HG02798 (cell line): ENCODE results near the gene KLRC2.
"Not testable (repeated sequence)": the region's sequence is repeated elsewhere in the genome, so short reads cannot be mapped to it uniquely, and the experiment has no call there.

Experiments used
- ATAC-seq: cut with Tn5 transposase; IDR thresholded peaks from one replicate; pipeline ENCODE4 v1.9.1; 2021; ENCODE audit warnings: mild to moderate bottlenecking; ENCODE audit not compliant: unreplicated experiment, poor library complexity

KLRC2 gene

DNA sequence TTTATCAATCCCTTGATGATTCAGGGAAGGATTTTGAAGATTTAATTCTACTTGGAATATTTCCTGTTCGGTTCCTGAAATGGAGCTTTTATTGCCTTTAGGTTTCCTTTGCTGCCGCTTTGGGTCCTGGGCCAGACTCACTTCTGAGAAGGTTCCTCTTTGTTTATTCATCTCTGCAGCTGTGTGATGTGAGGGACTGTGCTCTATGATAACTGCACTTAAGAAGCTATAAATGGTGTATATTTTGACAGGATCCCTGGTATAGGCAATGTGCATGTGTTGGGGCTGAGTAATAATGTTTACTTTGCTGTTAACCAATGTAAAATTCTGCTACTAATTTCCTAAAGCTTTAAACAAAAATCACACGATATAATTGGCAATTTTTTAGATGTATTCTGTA, at the start of gene KLRC2:
TSS of gene KLRC2 (minus strand) at position 195 of the 400 bp plus-strand sequence. CDS start at position 171, 24 bp downstream.
- not testable (repeated sequence) for ATAC-seq

DNA sequence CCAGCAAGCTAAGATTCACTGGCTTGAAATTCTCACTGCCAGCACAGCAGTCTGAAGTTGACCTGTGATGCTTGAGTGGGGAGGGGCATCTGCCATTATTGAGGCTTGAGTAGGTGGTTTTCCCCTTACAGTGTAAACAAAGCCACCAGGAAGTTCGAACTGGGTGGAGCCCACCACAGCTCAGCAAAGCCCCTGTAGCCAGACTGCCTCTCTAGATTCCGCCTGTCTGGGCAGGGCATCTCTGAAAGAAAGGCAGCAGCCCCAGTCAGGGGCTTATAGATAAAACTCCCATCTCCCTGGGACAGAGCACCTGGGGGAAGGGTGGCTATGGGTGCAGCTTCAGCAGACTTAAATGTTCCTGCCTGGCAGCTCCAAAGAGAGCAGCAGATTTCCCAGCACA, 46.1 kb upstream of the KLRC2 start:
- not testable (repeated sequence) for ATAC-seq

DNA sequence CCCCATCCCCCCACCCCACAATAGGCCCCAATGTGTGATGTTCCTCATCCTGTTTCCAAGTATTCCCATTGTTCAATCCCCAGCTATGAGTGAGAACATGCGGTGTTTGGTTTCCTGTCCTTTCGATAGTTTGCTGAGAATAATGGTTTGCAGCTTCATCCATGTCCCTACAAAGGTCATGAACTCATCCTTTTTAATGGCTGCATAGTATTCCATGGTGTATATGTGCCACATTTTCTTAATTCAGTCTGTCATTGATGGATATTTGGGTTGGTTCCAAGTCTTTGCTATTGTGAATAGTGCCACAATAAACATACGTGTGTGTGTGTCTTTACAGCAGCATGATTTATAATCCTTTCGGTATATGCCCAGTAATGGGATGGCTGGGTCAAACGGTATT, 37.0 kb upstream of the KLRC2 start:
- ATAC-seq = not testable (repeated sequence)

DNA sequence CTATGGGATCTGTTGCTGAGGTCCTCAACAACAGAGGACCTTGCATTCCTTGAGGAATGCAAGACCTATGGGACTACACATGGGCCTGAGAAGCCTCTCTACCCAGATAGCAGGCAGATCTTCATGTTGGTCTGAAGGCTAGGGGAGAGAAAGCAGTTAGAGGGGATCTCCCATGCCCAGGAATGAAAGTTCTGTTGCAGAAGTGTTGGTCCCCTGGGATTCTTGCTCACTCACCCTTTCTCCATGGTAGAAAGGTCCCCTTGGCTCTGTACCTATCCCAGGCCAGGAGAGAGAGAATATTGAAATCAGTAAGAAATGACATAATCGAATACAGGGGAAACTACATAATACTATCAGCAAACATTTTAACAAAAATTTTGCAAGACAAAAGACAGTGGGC, 33.9 kb upstream of the KLRC2 start:
- ATAC-seq = no peak

DNA sequence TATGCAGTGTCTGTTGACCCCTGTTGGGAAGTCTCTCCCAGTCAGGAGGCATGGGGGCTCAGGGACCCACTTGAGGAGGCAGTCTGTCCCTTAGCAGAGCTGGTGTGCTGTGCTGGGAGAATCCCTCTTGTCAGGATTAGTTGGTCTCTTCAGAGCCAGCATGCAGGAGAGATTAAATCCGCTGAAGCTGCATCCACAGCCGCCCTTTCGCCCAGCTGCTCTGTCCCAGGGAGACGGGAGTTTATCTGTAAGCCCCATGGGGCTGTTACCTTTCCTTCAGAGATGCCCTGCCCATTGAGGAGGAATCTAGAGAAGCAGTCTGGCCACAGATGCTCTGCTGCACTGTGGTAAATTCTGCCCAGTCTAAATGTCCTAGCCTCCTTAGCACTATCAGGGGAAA, 30.5 kb upstream of the KLRC2 start:
- no peak for ATAC-seq

DNA sequence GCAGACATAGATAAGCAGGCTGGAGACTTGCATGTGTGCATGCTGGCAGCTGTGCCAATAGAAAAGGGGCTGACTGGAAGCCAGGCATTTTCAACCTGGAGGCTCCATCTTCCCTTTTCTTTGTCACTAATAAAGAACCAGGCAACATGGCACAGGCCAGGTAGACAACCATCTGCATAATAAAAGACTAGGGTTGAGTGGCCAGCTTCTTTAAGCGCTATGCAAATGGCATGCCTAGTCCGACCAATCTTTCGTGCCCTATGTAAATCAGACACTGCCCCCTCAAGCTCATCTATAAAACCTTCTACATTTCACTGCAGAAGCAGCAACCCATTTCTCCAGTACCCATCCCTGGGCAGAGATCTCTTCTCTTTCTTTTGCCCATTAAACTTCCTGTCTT, 21.9 kb upstream of the KLRC2 start:
- ATAC-seq = no peak

DNA sequence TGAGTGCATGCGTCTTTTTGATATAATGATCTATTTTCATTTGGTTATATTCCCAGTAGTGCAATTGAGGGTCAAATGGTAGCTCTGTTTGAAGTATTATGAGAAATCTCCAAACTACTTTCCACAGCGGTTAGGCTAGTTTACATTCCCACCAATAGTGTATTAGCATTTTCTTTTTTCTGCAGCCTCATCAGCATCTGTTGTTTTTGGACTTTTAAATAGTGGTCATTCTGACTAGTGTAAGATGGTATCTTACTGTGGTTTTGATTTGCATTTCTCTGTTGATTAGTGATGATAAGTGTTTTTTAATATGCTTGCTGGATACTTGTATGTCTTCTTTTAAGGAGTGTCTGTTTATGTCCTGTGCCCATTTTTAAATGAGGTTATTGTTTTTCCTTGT, 21.0 kb upstream of the KLRC2 start:
- no peak for ATAC-seq

DNA sequence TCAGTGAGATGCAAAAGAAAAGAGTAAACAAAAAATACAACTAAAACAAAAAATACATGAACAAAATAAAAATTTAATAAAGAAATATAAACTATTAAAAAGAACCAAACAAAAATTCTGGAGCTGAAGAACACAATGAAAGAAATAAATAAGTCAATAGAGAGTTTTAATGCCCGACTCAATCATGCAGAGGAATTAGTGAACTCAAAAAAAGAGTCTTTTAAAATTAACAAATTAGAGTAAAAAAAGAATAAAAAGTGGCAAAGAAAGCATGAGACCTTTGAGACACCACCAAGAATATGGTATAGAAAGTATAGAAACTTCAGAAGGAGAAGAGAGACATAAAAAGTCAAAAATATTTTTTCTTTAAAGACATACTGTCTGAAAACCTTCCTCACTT, 20.0 kb upstream of the KLRC2 start:
- no peak for ATAC-seq

DNA sequence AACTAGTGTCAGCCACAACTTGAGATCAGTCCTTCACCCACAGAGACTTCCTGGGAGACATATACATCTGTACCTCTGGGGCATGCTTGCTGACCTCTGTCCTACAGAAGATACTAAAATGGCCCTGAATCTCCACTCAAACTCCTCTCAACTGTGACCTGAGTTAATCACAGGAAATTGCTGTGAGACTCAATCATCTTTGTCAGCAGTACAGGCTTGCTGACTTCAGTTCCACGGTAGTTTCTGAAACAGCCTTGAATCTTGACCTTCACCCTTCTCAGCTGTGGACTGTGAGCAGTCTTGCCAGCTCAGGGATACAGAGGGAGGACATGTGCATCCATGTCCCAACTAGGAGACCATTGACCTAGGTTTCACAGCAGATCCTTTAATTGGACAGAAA, 18.7 kb upstream of the KLRC2 start:
- no peak for ATAC-seq

DNA sequence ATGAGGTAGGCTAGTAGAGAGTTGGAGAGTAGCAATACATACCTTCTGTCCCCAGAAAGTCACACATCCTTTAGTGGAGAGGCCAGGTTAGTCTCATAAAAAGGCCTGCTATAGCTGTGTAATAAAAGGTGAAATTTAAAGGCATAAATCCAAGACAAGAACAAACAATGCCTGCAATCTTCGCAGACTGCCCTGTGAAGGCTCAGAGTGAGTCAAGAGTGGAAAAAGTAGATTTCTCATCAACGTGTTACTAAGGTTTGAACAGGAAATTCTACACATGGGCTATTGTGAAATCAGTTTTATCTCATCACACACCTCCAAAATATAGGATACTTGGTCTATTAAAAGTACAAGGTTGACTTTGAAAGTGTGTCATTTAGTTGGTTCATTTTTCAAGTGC, 17.3 kb upstream of the KLRC2 start, which contains the start of gene KLRC1:
TSS of gene KLRC1 (minus strand) at position 222 of the 400 bp plus-strand sequence. CDS start 2,221 bp downstream, outside the sequence.
- ATAC-seq = no peak

DNA sequence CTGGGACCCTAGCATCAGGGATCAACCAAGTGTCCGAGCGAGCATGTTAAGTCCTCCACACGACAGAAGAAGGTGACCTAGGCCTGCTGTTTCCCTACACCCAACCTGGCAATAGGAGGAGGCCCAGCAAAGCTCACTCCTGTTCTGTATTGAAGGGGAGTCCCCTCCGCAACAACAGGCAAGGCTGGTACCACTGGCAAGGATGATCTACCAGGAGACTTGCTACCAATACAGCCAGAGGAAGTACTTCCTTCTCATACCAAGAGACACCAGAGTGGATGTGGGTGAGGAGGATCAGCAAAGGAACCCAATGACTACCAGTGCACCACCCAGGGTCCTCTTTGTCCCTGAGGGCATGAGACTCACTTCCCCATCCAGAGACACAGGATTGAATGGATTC, 12.4 kb upstream of the KLRC2 start:
- ATAC-seq = no peak

DNA sequence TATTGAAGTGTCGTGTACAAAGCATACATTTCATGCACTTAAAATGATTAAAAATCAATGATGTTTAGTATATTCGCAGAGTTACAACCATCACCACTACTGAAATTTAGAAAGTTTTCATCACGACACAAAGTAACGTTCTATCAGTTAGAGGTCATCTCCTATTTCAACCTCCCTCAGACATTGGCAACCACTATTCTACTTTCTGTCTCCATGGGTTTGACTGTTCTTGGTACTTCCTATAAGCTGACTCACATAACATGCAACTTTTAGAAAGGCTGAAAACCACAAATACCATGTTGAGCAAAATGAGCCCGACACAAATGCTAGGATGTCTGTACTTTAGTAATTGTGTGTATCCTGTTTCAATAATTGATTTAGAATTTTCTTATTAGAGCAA, 10.2 kb upstream of the KLRC2 start:
- not testable (repeated sequence) for ATAC-seq

DNA sequence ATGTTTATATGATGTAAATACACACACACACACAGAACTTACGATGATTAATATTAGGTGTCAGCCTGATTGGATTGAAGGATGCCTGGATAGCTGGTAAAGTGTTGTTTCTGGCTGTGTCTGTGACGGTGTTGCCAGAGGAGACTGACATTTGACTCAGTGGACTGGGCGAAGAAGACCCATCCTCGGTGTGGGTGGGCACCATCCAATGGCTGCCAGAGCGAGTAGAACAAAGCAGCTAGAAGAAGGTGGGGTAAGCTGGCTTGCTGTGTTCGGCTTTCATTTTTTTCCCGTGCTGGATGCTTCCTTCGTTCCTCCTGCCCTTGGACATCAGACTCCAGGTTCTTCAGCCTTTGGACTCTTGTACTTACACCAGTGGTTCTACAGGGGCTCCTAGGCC, 5.3 kb upstream of the KLRC2 start:
- ATAC-seq = not testable (repeated sequence)

DNA sequence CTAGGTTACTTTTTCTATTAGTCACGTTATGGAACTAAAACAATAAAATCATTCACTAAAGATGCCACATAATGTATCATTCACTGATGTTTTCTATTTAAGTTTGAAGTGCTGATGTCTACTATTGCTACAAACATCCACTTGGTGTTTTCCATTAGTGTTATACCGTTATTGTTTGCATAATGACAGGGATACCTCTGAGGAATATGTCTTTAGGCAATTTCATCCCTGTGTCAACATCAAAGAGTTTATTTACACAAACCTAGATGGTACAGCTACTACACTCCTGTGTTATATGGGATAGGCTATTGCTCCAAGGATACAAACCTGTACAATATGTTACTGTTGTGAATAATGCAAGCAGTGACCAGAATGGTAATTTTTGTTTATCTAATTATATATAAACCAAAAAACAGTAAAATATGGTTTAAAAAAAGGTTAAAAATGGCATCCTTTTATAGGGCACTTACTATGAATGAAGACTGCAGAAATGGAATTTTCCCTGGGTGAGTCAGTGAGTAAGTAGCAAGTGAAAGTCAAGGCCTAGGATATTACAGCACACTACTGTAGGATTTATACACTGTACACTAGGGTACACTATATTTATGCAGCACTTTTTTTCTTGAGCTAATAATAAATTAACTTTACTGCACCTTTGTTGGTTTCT, 3.9 kb upstream of the KLRC2 start:
- ATAC-seq = not testable (repeated sequence)

DNA sequence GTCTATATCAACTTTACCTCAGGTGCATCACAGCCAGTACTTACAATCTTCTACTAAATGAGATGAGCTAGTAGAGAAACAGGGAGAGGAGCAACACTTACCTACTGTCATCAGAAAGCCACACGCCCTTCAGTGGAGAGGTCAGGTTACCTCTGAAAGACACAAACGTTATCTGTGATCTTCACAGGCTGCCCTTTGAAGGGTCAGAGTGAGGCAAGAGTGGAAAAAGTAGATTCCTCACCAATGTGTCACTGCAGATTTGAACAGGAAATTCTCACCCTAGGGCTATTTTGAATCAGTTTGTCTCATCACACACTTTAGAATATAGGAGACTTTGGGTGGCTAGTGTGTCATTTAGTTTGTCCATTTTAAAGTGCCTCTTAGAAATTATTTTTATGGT, 1.8 kb upstream of the KLRC2 start:
- not testable (repeated sequence) for ATAC-seq

DNA sequence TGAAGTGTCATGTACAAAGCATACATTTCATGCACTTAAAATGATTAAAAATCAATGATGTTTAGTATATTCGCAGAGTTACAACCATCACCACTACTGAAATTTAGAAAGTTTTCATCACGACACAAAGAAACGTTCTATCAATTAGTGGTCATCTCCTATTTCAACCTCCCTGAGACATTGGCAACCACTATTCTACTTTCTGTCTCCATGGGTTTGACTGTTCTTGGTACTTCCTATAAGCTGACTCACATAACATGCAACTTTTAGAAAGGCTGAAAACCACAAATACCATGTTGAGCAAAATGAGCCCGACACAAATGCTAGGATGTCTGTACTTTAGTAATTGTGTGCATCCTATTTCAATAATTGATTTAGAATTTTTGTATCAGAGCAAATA, 5.2 kb downstream of the KLRC2 start:
- ATAC-seq = not testable (repeated sequence)

DNA sequence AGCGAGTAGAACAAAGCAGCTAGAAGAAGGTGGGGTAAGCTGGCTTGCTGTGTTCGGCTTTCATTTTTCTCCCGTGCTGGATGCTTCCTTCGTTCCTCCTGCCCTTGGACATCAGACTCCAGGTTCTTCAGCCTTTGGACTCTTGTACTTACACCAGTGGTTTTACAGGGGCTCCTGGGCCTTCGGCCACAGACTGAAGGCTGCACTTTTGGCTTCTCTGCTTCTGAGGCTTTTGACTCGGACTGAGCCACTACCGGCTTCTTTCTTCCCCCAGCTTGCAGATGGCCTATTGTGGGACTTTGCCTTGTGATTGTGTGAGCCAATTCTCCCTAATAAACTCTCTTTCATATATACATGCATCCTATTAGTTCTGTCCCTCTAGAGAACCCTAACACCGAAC, 9.9 kb downstream of the KLRC2 start:
- not testable (repeated sequence) for ATAC-seq

DNA sequence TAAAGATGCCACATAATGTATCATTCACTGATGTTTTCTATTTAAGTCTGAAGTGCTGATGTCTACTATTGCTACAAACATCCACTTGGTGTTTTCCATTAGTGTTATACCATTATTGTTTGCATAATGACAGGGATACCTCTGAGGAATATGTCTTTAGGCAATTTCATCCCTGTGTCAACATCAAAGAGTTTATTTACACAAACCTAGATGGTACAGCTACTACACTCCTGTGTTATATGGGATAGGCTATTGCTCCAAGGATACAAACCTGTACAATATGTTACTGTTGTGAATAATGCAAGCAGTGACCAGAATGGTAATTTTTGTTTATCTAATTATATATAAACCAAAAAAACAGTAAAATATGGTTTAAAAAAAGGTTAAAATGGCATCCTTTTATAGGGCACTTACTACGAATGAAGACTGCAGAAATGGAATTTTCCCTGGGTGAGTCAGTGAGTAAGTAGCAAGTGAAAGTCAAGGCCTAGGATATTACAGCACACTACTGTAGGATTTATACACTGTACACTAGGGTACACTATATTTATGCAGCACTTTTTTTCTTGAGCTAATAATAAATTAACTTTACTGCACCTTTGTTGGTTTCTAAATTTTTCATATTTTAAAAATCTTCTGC, 11.4 kb downstream of the KLRC2 start:
- not testable (repeated sequence) for ATAC-seq

DNA sequence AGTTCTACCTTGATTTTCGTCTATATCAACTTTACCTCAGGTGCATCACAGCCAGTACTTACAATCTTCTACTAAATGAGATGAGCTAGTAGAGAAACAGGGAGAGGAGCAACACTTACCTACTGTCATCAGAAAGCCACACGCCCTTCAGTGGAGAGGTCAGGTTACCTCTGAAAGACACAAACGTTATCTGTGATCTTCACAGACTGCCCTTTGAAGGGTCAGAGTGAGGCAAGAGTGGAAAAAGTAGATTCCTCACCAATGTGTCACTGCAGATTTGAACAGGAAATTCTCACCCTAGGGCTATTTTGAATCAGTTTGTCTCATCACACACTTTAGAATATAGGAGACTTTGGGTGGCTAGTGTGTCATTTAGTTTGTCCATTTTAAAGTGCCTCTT, 13.7 kb downstream of the KLRC2 start:
- not testable (repeated sequence) for ATAC-seq

DNA sequence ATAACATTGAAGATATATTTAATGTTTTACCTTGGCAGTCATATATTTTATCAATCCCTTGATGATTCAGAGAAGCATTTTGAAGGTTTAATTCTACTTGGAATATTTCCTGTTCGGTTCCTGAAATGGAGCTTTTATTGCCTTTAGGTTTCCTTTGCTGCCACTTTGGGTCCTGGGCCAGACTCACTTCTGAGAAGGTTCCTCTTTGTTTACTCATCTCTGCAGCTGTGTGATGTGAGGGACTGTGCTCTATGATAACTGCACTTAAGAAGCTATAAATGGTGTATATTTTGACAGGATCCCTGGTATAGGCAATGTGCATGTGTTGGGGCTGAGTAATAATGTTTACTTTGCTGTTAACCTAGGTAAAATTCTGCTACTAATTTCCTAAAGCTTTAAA, 15.5 kb downstream of the KLRC2 start, which contains the start of gene KLRC3:
TSS of gene KLRC3 (minus strand) at position 262 of the 400 bp plus-strand sequence. CDS start at position 217, 45 bp downstream.
- not testable (repeated sequence) for ATAC-seq

DNA sequence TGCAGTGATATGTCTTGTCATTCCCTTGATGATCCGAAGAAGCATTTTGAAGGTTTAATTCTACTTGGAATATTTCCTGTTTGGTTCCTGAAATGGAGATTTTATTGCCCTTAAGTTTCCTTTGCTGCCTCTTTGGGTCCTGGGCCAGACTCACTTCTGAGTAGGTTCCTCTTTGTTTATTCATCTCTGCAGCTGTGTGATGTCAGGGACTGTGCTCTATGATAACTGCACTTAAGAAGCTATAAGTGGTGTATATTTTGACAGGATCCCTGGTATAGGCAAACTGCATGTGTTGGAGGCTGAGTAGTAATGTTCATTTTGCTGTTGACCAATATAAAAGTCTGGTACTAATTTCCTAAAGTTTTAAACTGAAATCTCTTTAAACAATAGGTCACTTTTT, 26.4 kb downstream of the KLRC2 start, which contains the start of gene KLRC4:
TSS of gene KLRC4 (minus strand) at position 366 of the 400 bp plus-strand sequence. CDS start at position 184, 182 bp downstream.
- no peak for ATAC-seq

DNA sequence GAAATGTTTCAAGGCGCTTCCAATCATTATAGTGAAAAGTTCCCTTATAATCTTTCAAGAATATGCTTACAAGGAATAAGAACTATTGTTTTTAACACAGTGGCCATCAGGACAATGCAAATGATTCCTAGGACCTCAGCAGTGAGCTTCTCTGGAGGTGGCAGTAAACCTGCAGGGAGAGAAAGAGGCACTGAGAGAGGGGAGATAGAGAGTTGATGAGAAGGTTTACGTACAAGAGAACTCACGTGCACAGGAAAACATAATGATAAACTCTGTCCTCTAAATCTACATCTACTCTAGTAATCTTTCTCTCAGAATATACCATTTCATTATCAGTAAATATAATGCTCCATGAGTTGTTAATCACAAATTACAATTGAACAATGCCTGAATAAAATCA, 27.0 kb downstream of the KLRC2 start:
- ATAC-seq = no peak
